ENCODE results near the gene BRI3.
"Not testable (repeated sequence)": the region's sequence is repeated elsewhere in the genome, so short reads cannot be mapped to it uniquely, and the experiment has no call there.

BRI3 gene

GRCh38 chr7:98309566-98309965, 28.1 kb downstream of the BRI3 start:
- no peak for DNase-seq (ENCODE audit: low read depth in 1 of 2, low spot score in 1 of 2)

- no peak for DNase-seq (ENCODE audit: low read depth in 1 of 2, low spot score in 1 of 2)
Observed at GRCh38 chr7:98312201-98312600, 30.7 kb downstream of the BRI3 start.

- DNase-seq (ENCODE audit: low read depth in 1 of 2, low spot score in 1 of 2), result no peak
Observed at GRCh38 chr7:98314469-98314868, 33.0 kb downstream of the BRI3 start.

- DNase-seq (ENCODE audit: low read depth in 1 of 2, low spot score in 1 of 2), result no peak
Observed at GRCh38 chr7:98315318-98315993, 34.0 kb downstream of the BRI3 start.

GRCh38 chr7:98315994-98316527, 34.6 kb downstream of the BRI3 start:
- DNase-seq (ENCODE audit: low read depth in 1 of 2, low spot score in 1 of 2), result not testable (repeated sequence)

- no peak for DNase-seq (ENCODE audit: low read depth in 1 of 2, low spot score in 1 of 2)
Observed at GRCh38 chr7:98317366-98318040, 36.0 kb downstream of the BRI3 start.

GRCh38 chr7:98319176-98319575, 37.7 kb downstream of the BRI3 start:
- DNase-seq (ENCODE audit: low read depth in 1 of 2, low spot score in 1 of 2), result no peak

- DNase-seq (ENCODE audit: low read depth in 1 of 2, low spot score in 1 of 2), result no peak
Observed at GRCh38 chr7:98321301-98321700, 39.8 kb downstream of the BRI3 start.

- DNase-seq (ENCODE audit: low read depth in 1 of 2, low spot score in 1 of 2), result no peak
Observed at GRCh38 chr7:98322331-98323270, 41.1 kb downstream of the BRI3 start.

- no peak for DNase-seq (ENCODE audit: low read depth in 1 of 2, low spot score in 1 of 2)
Observed at GRCh38 chr7:98323597-98324322, 42.3 kb downstream of the BRI3 start.

- DNase-seq (ENCODE audit: low read depth in 1 of 2, low spot score in 1 of 2), result no peak
Observed at GRCh38 chr7:98324782-98325181, 43.3 kb downstream of the BRI3 start.

GRCh38 chr7:98329100-98329790, 47.8 kb downstream of the BRI3 start:
- no peak for DNase-seq (ENCODE audit: low read depth in 1 of 2, low spot score in 1 of 2)

GRCh38 chr7:98329791-98330373, 48.4 kb downstream of the BRI3 start:
- no peak for DNase-seq (ENCODE audit: low read depth in 1 of 2, low spot score in 1 of 2)

- DNase-seq (ENCODE audit: low read depth in 1 of 2, low spot score in 1 of 2), result no peak
Observed at GRCh38 chr7:98330926-98331529, 49.5 kb downstream of the BRI3 start.

- no peak for DNase-seq (ENCODE audit: low read depth in 1 of 2, low spot score in 1 of 2)
Observed at GRCh38 chr7:98334081-98334480, 52.6 kb downstream of the BRI3 start.

- DNase-seq (ENCODE audit: low read depth in 1 of 2, low spot score in 1 of 2), result no peak
Observed at GRCh38 chr7:98335411-98335977, 54.0 kb downstream of the BRI3 start.

GRCh38 chr7:98338441-98338840, 57.0 kb downstream of the BRI3 start:
- DNase-seq (ENCODE audit: low read depth in 1 of 2, low spot score in 1 of 2), result no peak

- DNase-seq (ENCODE audit: low read depth in 1 of 2, low spot score in 1 of 2), result no peak
Observed at GRCh38 chr7:98339043-98339442, 57.6 kb downstream of the BRI3 start.

GRCh38 chr7:98341106-98341505, 59.6 kb downstream of the BRI3 start:
- DNase-seq (ENCODE audit: low read depth in 1 of 2, low spot score in 1 of 2), result no peak
